ENCODE measurements around the gene TMEM161A.
"Not testable (repeated sequence)": the region's sequence is repeated elsewhere in the genome, so short reads cannot be mapped to it uniquely, and the experiment has no call there.

TMEM161A gene

DNA sequence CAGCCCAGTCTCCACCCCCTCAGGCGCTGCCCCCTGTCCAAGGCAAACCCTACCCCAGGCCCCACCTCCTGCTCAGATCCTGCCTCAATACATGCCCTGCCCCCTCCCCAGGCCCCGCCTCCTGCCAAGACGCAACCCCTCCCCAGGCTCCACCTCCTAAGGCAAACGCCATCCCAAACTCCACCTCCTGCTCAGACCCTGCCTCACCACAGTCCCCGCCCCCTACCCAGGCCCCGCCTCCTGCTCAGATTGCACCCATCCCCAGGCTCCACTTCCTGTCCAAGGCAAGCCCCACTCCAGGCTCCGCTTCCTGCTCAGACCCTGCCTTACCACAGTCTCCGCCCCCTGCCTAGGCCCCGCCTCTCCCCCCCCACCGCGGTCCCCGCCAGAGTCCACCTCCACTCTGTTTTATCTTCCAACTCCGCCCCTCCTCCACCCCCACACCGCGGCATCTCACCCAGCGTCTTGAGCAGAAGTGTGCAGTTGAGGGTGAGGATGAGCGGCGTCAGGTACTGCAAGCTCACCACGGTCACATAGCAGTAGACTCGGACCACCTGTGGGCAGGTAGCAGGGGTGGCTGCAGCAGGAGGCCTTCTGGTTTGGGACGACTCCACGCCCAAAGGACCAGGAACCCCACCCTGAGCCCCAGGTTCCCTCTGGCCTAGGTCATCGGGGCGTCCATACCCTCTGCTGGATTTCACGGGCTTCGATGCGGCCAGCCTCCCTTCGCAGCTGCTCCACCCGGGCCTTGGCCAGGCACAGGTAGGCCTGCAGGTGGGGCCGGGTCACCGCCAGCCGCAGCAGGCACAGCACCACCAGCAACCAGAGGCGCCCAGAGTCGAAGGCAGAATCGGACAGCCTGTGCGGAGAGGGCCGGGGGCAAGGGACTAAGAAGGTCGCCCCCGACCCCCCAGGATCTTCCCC is 17.7 kb downstream of the TMEM161A start:
- no peak for DNase-seq

DNA sequence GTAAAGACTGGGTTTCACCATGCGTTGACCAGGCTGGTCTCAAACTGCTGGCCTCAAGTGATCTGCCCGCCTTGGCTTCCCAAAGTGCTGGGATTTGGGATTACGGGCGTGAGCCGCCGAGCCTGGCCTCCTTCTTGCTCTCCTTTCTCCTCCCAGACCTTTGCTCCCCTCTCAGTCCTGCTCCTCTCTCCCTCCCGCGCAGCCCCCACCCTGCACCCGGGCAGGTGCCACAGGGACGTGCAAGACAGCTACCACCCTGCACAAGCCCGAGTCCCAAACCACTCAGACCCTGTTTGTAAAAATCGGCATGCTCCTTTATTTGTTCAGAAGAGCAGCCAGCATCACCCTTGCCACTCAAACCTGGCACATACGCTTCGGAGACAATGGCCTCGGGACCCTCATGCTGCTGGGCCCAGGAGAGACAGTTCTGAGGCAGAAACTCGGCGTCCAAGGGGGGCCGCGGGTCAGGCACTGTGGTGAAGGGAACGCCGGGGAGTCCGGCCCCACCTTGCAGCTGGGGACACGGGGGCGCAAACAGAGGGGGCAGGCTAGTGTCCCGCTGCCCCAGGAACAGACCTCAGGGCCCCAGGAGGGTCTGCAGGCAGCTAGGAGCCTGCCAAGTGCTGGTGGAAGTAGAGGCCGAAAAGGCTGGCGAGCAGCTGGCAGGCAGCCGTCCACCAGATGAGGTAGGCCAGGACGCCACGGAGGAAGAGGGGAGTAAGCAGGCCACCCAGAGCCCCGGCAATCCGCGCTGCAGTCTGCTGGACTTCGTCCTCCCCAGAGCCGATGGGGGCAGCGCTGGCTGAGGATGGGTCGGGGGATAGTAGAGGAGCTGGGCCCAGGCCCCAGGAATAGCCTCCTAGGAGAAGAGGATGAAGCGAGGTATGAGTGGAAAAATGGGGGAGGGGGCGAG is 18.7 kb downstream of the TMEM161A start:
- no peak for DNase-seq

DNA sequence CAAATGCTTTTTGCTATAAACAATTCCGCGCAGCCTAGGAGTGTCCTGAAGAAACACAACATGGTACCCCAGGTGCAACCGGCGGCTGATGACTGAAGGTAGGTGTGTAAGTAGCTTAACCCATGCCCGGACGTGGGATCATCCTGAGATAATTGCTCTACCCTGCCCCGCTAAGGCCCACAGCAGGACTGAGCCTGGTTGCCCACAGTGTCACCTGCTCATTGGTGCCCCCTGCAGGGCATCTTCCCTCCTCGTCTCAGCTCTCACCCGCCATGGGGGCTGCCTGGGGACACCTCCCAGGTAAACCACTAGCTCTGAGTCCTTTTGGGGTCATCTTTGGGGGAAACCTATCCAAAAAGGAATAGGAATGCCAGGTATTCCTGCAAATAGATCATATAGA is 22.3 kb downstream of the TMEM161A start:
- DNase-seq = no peak

GRCh38 chr19:19113040-19113626 is 25.1 kb downstream of the TMEM161A start:
- no peak for DNase-seq

GRCh38 chr19:19111967-19112580 is 26.2 kb downstream of the TMEM161A start:
- no peak for DNase-seq

GRCh38 chr19:19111136-19111835 is 27.0 kb downstream of the TMEM161A start:
- no peak for DNase-seq

GRCh38 chr19:19110410-19111135 is 27.7 kb downstream of the TMEM161A start:
- no peak for DNase-seq

GRCh38 chr19:19109601-19110000 is 28.7 kb downstream of the TMEM161A start:
- DNase-seq = no peak

DNA sequence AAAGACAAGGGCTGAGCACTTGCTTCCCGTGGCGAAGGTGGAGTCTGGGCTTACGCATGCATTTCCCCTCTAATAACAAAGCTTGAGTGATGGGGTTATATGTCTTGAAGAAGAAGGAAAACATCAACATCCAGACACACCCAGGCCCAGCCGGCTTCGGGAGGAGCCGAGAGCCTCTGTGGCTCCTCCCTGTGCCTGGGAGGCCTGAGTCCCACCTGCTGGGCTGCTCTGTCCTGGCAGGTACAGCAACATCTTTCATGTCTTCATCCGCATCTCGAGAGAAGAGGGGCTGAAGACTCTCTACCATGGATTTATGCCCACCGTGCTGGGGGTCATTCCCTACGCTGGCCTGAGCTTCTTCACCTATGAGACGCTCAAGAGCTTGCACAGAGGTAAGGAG is 30.6 kb downstream of the TMEM161A start:
- DNase-seq = no peak

DNA sequence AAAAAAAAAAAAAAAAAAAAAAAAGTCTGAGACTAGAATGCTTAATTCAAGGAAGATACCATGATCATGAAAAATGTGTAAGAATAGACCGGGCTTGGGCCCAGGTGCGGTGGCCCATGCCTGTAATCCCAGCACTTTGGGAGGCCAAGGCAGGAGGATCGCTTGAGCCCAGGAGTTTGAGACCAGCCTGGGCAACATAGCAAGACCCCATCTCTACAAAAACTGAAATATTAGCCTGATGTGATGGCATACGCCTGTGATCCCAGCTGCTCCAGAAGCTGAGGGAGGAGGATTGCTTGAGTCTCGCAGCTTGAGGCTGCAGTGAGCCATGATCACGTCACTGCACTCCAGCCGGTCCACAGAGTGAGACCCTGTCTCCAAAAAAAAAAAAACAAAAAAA is 31.3 kb downstream of the TMEM161A start:
- not testable (repeated sequence) for DNase-seq

DNA sequence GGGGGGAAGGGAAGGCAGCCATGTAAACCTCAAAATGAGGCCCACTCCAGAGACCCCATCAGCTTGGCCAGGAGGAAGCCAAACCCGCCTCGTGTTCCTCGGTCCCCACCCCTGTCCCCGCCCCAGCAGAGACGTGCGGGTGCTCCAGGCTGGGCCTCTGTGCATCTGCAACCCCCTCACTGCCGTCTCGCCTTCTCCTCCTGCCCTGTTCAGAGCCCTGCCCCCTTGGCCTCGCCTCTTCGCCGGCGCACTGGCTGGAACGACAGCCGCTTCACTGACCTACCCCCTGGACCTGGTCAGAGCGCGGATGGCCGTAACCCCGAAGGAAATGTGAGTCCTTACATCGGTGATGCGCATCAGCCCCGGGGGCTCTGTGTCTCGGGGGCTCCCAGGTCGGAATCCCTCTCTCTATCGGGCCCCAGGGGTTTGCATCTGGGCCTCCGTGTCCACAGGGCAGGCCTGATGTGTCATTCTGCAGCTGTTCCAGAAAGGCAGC is 32.2 kb downstream of the TMEM161A start:
- peak; percentile 61 for DNase-seq

DNA sequence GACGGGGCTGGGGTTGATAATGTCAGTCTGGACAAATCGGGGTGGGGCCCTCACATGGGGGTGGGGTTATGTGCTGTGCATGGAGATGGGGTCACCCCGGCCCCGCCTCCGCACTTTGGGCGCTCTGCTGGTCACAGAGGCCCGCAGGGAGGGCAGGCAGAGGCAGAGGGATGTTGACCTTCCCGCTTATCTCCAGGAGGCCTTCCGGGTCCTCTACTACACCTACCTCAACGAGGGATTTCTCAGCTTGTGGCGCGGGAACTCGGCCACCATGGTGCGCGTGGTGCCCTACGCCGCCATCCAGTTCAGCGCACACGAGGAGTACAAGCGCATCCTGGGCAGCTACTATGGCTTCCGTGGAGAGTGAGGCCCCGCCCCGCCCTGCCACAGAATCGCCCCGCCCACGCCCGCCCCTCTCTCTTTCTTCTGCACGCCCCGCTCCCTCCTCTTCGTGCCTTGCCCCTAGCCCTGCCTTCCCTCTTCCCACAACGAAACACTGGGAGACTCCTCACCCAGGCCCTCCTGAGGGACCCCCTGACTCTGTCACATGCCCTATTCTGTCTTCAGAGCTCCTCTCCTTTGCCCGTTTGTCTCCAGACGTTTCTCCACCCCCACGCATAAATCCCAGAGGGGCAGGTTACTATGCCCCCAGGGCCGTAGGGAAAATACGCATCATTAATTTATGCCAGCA is 32.8 kb downstream of the TMEM161A start:
- peak; percentile 88 for DNase-seq

DNA sequence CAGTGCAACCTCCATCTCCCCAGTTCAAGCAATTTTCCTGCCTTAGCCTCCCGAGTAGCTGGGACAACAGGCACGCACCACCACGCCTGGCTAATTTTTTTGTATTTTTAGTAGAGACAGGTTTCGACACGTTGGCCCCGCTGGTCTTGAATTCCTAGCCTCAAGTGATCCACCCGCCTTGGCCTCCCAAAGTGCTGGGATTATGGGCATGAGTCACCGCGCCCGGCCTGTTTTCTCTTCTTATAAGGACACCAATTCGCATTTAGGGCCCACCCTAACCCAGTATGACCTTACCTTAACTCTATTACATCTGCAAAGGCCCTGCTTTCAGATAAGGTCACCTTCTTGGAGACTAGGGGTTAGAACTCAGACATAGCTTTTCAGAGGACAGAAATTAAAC is 35.1 kb downstream of the TMEM161A start:
- DNase-seq = no peak

- not testable (repeated sequence) for DNase-seq
Measured at GRCh38 chr19:19102566-19102965, 35.7 kb downstream of the TMEM161A start.

- no peak for DNase-seq
Measured at GRCh38 chr19:19101540-19101939, 36.7 kb downstream of the TMEM161A start.

- no peak for DNase-seq
Measured at GRCh38 chr19:19098703-19099632, 39.3 kb downstream of the TMEM161A start.

DNA sequence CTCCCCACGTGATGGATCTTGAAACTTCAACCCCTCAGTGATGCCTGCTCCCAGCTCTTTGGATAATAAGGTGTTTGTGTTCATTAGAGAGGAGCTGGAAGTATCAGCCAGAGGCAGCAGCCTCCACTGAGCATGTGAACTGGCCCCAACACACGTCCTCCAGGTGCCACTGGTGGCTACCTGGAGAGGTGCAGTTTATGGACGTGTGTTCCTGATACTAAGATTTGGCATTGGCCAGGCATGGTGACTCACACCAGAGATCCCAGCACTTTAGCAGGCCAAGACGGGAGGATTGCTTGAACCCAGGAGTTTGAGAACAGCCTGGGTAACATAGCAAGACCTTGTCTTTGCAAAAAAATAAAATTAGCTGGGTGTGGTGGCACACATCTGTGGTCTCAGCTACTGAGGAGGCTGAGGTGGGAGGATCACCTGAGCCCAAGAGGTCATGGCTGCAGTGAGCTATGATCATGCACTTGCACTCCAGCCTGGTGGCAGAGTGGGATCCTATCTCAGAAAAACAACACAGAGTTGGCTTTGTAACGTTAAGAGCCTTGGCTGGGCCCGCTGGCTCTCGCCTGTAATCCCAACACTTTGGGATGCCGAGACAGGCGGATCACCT is 40.1 kb downstream of the TMEM161A start:
- no peak for DNase-seq

DNA sequence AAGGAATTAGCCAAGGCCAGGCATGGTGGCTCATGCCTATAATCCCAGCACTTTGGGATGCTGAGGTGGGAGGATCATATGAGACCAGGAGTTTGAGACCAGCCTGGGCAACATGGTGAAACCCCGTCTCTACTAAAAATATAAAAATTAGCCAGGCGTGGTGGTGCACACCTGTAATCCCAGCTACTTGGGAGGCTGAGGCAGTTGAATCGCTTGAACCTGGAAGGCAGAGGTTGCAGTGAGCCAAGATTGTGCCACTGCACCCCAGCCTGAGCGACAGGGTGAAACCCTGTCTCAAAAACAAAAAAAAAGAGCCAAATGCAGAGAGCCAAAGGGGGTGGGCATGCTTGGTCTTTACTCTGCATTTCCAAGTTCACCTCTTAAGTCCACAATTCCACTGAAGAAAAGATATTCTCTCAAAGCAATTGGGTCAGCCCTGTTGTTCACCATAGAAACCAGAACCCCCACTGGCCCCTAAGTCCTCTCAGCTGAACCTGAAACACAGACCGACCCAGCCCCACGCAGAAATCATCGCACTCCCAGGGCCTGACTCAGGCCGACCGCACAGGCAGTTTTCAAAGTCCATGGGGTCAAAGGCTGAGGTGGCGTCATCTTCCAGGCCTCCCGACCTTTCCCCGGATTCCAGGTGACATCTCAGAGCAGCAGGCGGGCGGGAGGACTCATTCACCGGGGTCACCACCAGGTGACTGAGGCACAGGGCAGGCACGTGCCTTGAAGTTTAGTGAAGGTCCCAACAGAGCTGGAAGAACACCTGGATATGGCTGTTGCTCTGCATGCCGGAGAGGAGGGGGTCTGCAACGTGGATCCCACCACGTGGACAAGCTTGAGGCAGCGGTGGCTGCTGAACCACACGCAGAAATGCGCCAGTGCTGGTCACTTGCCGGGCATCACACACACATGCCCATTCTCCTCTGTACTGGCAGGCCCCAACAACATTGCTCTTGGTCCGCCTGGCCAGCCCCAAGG is 41.3 kb downstream of the TMEM161A start:
- DNase-seq = no peak
